ENCODE measurements around the gene ZRANB1.

ZRANB1 gene

DNA sequence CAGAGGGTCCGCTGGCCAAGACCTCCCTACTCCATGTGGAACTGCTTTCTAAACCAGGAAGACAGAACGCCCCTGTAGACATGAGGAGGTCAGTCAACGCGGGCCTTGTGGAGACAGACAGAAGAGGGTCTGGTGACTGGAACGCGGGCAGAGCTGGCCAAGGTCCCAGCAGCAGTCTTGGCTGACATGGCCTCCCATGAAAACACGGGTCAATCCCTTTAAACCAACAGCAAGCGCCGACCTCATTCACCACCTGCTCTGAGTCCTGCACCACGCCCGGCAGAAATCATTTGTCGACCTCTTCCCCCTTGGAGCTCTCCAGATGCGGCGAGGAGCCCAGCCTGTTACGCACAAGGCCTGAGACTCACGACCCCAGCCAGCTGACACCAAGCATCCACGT lies 78.5 kb downstream of the ZRANB1 start:
- no peak for DNase-seq (ENCODE audit: low read depth)
- no peak overlapping the region for H3K4me3 ChIP-seq (ENCODE audit: low read depth, low read length)
- TF ChIP-seq, protein P1, sequence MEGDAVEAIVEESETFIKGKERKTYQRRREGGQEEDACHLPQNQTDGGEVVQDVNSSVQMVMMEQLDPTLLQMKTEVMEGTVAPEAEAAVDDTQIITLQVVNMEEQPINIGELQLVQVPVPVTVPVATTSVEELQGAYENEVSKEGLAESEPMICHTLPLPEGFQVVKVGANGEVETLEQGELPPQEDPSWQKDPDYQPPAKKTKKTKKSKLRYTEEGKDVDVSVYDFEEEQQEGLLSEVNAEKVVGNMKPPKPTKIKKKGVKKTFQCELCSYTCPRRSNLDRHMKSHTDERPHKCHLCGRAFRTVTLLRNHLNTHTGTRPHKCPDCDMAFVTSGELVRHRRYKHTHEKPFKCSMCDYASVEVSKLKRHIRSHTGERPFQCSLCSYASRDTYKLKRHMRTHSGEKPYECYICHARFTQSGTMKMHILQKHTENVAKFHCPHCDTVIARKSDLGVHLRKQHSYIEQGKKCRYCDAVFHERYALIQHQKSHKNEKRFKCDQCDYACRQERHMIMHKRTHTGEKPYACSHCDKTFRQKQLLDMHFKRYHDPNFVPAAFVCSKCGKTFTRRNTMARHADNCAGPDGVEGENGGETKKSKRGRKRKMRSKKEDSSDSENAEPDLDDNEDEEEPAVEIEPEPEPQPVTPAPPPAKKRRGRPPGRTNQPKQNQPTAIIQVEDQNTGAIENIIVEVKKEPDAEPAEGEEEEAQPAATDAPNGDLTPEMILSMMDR (IDR thresholded peaks at IDR 0.05; ENCODE audit: low read depth, low read length, missing control alignments): no peak

DNA sequence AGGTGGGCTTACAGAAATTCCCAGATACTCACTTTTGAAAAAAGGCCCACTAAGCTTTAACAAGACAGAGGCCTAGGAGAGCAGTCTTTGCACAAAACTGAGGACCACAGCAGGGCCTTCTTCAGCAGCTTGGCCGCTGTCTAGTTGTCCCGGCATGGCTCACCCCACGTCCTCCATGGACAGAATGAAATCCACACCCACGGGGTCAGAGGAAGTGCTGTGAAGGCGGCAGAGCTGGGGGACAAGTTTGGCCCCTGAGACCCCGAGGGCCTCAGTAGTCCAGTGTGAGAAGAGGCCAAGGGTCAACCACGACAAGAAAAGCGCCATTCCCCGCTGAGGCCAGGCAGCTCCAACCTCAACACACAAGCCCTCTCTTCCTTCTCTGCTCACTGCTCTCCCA lies 78.9 kb downstream of the ZRANB1 start:
- H3K4me3 ChIP-seq (ENCODE audit: low read depth, low read length): no peak overlapping the region
- TF ChIP-seq, protein P1 (IDR thresholded peaks at IDR 0.05; ENCODE audit: low read depth, low read length, missing control alignments): no peak
- no peak for DNase-seq (ENCODE audit: low read depth)

DNA sequence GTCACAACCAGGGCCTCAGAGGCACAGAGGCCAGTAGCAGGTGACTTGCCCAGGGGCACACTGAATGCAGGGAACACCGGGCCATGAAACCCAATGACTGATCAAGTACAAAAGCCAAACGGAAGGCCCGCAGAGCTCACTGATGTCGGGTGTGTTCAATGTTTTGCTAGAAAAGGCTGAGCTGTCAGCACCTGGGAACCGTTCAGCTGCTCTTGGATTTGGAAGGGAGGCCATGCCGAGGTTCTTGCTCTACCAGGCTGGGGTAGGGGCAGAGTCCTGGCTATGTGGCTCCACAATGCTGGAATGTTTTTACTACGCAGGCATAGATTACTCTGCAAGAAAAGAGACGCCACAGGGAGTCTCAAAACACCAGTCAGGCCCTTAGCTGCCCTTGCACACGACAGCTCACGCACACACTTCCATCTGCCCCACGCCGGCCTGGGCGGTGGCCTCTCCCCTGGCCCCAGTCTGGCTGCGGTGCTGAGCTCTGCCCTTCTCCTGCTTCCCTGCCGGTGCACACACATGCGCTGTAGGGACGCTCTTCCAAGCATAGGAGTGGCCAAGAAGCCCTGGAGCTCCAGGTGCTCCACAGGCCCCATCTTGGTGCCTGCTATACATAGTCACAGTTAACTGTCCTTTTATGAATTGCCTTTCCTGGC lies 79.9 kb downstream of the ZRANB1 start:
- H3K4me3 ChIP-seq (ENCODE audit: low read depth, low read length): no peak overlapping the region
- TF ChIP-seq, protein P1 (IDR thresholded peaks at IDR 0.05; ENCODE audit: low read depth, low read length, missing control alignments): no peak
- no peak for DNase-seq (ENCODE audit: low read depth)

DNA sequence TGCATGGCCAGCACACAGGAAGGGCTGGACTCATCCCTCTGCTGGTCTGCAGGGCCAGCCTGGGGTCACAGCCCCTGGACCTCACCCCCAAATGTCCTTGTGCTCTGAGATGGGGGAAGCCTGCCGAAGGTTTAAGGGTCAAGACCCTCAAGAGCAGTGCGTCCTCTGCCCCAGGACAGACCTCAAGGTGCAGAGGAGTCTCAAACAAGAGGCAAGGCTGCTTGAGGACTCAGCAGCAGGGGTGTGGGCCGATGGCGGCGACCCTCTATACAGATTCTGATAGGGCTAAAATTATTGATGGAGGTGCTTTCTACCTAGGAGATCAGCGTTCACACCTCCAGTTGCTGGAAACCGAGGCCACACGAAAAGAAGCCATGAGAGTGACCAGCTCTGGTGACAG lies 80.7 kb downstream of the ZRANB1 start:
- TF ChIP-seq, protein P1 (IDR thresholded peaks at IDR 0.05; ENCODE audit: low read depth, low read length, missing control alignments): no peak
- H3K4me3 ChIP-seq (ENCODE audit: low read depth, low read length): no peak overlapping the region
- DNase-seq (ENCODE audit: low read depth): no peak

DNA sequence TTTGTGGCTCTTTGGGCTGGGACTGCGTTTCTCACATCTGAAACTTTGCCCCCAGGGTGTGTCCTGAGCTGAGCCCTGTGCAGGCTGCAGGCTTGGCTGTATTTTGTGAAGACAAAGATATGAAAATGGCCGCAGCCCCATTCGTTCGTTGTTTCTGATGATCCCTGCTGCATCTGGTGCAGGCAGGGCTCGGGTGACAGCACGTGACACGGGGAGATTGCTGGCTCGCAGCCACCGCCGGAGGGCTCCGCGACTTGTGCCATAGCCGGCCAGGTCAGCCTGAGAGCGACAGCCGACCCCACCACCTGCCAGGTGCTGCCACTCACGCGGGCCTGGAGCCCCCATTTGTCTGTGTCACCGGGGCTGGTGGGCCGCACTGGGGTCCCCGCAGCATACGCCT lies 81.3 kb downstream of the ZRANB1 start:
- no peak for DNase-seq (ENCODE audit: low read depth)
- TF ChIP-seq, protein P1 (IDR thresholded peaks at IDR 0.05; ENCODE audit: low read depth, low read length, missing control alignments): no peak
- H3K4me3 ChIP-seq (ENCODE audit: low read depth, low read length): no peak overlapping the region

DNA sequence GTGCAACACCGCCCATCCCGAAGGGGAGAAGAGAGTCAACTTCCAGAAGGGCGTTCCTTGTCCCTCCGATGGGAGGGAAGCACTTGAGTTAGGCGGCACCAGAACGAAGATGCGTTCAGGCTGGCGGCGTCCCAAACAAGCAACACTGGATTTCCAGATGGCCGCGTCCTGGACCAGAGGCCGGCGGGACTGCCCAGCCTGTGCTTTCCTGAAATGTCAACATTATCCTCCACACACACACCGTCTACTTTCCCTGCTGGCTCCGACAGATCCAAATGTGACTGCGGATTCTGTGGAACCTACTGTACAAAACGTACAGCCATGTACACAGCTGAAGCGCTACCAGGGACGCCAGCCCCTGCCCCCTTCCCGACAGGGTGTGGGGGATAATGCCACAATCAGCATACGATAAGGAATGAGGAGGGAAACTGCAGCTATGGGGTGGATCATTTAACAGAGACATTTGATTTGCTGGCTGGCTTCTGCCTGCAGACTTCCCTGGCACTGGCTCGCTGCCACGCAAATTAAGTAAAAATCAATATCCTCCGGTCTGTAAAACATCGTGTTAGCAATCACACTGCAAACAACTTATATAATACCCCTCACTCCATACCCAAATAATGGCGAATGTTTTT lies 82.1 kb downstream of the ZRANB1 start:
- no peak for DNase-seq (ENCODE audit: low read depth)
- no peak overlapping the region for H3K4me3 ChIP-seq (ENCODE audit: low read depth, low read length)
- TF ChIP-seq, protein P1 (IDR thresholded peaks at IDR 0.05; ENCODE audit: low read depth, low read length, missing control alignments): no peak

Measured in GM12864 (cell line).